Measurements from ENCODE around the gene DCAF7. TPM values are rescaled to one million over a fixed set of nuclear protein-coding genes. Genes with fewer than 3 reads are reported as not detected.

DCAF7 gene
- total and polyA plus RNA-seq, 2 of the 4 experiments (the other 2 are of a cell fraction) = 40.9 to 52.8 TPM

DNA sequence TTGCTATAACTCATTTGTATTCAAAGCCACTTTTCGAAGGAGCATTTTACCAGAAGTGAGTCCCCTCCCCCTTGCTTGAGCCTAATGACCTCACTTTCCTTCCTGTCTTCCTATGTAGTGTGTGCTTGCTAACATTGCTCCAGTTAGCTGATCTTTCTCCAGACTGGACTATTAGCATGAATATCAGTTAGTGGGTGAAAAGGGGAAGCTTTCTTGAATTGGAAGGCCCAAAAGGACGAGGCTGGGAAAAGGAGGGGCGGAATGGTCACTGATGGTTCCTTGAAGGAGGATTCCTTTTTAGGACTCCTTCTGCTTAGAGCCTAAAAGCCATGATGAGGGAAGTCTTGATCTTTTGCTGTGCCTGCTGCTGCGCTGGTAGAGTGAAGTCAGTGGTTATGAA is 83.9 kb downstream of the DCAF7 start:
- no peak overlapping the region for H3K27ac ChIP-seq (ENCODE audit: insufficient read depth, low read length)
- dilution Hi-C loops (cut with HindIII; ENCODE audit: low sequenced_read_pairs, unreplicated experiment) = no loop called here
- BruUV-seq (replicated peaks) = no TSS peak
- no peak overlapping the region for H4K91ac ChIP-seq (ENCODE audit: insufficient read depth, low read depth, low read length)
- no peak overlapping the region for H3K4me3 ChIP-seq (ENCODE audit: insufficient read depth, low read depth, low read length)
- no peak overlapping the region for H2BK5ac ChIP-seq (ENCODE audit: low read depth, low read length, poor library complexity, severe bottlenecking)
- intact Hi-C loops (cut with micrococcal nuclease) = no loop called here
- no peak overlapping the region for H3K9ac ChIP-seq (ENCODE audit: low read depth, low read length)
- peaks cover 5% of the 10 kb centered on the region for H3K4me1 ChIP-seq (ENCODE audit: control insufficient read depth, insufficient read depth, low read length)
- H4K5ac ChIP-seq (ENCODE audit: low read depth, low read length) = no peak overlapping the region
- H3K23ac ChIP-seq (ENCODE audit: low read depth, low read length) = no peak overlapping the region
- no peak overlapping the region for H2BK120ac ChIP-seq (ENCODE audit: low read depth, low read length)
- no peak overlapping the region for H2BK20ac ChIP-seq (ENCODE audit: low read depth, low read length)
- H3K27me3 ChIP-seq (ENCODE audit: control insufficient read depth, insufficient read depth, low read length) = no peaks in the 10 kb centered on the region
- 0 out of 2 replicates have a peak, but pooled peaks cover 4% of the 10 kb centered on the region for H4K20me1 ChIP-seq (ENCODE audit: insufficient read depth, low read length)
- no peak overlapping the region for H3K4ac ChIP-seq (ENCODE audit: low read depth, low read length)
- DNase-seq (peak; percentile 31), ATAC-seq (ENCODE audit: low read depth) (peak; percentile 69)
- POLR2A ChIA-PET (ENCODE audit: unreplicated experiment) = no interaction called here
- H2AK9ac ChIP-seq (replicated peaks; ENCODE audit: low read depth, low read length, poor library complexity) = no peak overlapping the region
- H4K8ac ChIP-seq (ENCODE audit: low read depth in 2 of 2, low read length in 2 of 2) = no peak overlapping the region
- H3K4me2 ChIP-seq (ENCODE audit: low read depth, low read length) = no peak overlapping the region
- no peak overlapping the region for H2BK15ac ChIP-seq (ENCODE audit: low read depth, low read length)
- TF ChIP-seq CHD1 (IDR thresholded peaks at IDR 0.05; ENCODE audit: low read depth, low read length) (no peak), FOS (IDR thresholded peaks at IDR 0.05; ENCODE audit: low read depth, low read length) (no peak), MXI1 (IDR thresholded peaks at IDR 0.05; ENCODE audit: borderline replicate concordance, low read depth, low read length) (no peak), SMC3 (IDR thresholded peaks at IDR 0.05; ENCODE audit: low read depth, low read length) (no peak), NFE2L2 (IDR thresholded peaks at IDR 0.05; ENCODE audit: low read depth, low read length) (no peak), MAZ (IDR thresholded peaks at IDR 0.05; ENCODE audit: borderline replicate concordance, low read depth, low read length) (no peak), RFX5 (IDR thresholded peaks at IDR 0.05; ENCODE audit: low read depth, low read length) (no peak), RAD21 (IDR thresholded peaks at IDR 0.05; ENCODE audit: low read length) (no peak), RCOR1 (IDR thresholded peaks at IDR 0.05; ENCODE audit: insufficient replicate concordance, low read length) (no peak), MAFK (IDR thresholded peaks at IDR 0.05; ENCODE audit: low read depth, low read length) (no peak), CEBPB (IDR thresholded peaks at IDR 0.05; ENCODE audit: low read depth, low read length) (no peak), BHLHE40 (IDR thresholded peaks at IDR 0.05; ENCODE audit: low read depth, low read length) (no peak)
- TF ChIP-seq, protein P1, sequence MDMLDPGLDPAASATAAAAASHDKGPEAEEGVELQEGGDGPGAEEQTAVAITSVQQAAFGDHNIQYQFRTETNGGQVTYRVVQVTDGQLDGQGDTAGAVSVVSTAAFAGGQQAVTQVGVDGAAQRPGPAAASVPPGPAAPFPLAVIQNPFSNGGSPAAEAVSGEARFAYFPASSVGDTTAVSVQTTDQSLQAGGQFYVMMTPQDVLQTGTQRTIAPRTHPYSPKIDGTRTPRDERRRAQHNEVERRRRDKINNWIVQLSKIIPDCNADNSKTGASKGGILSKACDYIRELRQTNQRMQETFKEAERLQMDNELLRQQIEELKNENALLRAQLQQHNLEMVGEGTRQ (IDR thresholded peaks at IDR 0.05; ENCODE audit: low read depth, low read length) = no peak
- CTCF ChIA-PET = interaction anchor here (0.6 kb wide), 1 partner anchor 645 kb away, joined by 4 read pairs; no protein-coding TSS in a partner anchor
- peaks cover 14% of the 10 kb centered on the region for H3K36me3 ChIP-seq (ENCODE audit: control insufficient read depth, insufficient read depth, low read length)
- no peak overlapping the region for H2AFZ ChIP-seq (replicated peaks; ENCODE audit: low read length, poor library complexity)
- H3K14ac ChIP-seq (replicated peaks; ENCODE audit: low read depth, low read length) = no peak overlapping the region
- H3K79me1 ChIP-seq (ENCODE audit: low read depth in 1 of 2, low read length in 2 of 2) = peaks cover 26 to 37% of the 10 kb centered on the region in 2 experiments; a peak in 3 of 4 replicates
- no peak overlapping the region; the same call in 1 of the 2 replicates for H3K18ac ChIP-seq (ENCODE audit: low read depth, low read length)
- in situ Hi-C loops (cut with MboI; ENCODE audit: low sequenced_read_pairs) = no loop called here
- no peak overlapping the region for H3K56ac ChIP-seq (ENCODE audit: extremely low read depth, insufficient read depth, low read length)
- H2AK5ac ChIP-seq (ENCODE audit: low read depth, low read length) = no peak overlapping the region
- no peaks in the 10 kb centered on the region for H3K9me3 ChIP-seq (ENCODE audit: control insufficient read depth, insufficient read depth, low read length)
- H3K9me1 ChIP-seq (ENCODE audit: insufficient read depth, low read length) = 0 out of 2 replicates have a peak, but pooled peaks cover 7% of the 10 kb centered on the region
- 60% methylated on average over 1 of the region's 4 CpGs; no CpG with 5 or more reads in 1 of the 2 experiments for WGBS, 2 experiments (ENCODE audit: extremely low coverage in 2 of 2, insufficient read length in 1 of 2)

Measured in IMR-90 (cell line).